Trophoblast cell (in vitro differentiated cells and primary cell): ENCODE measurements around the gene PARP3.
"Not testable (repeated sequence)": the region's sequence is repeated elsewhere in the genome, so short reads cannot be mapped to it uniquely, and the experiment has no call there.

Source experiments
- DNase-seq, 2 donors: peaks; one replicate each; pipeline ENCODE4 v3.0.0-alpha.2; 2016
- H2AFZ ChIP-seq: 2 replicates; pipeline ENCODE4 v1.6.1; 2013; ENCODE audit warnings: low read length, moderate library complexity, mild to moderate bottlenecking; ENCODE audit not compliant: insufficient read depth, poor library complexity
- H2AK5ac ChIP-seq: 2 replicates; pipeline ENCODE4 v1.6.1; 2013; ENCODE audit warnings: mild to moderate bottlenecking, low read length
- H2BK120ac ChIP-seq: 2 replicates; pipeline ENCODE4 v1.6.1; 2013; ENCODE audit warnings: low read length, mild to moderate bottlenecking, moderate library complexity; ENCODE audit not compliant: insufficient read depth, poor library complexity
- H2BK12ac ChIP-seq: 2 replicates; pipeline ENCODE4 v1.6.1; 2013; ENCODE audit warnings: mild to moderate bottlenecking, low read length, moderate library complexity
- H2BK5ac ChIP-seq: 2 replicates; pipeline ENCODE4 v1.6.1; 2013; ENCODE audit warnings: low read length, low read depth, moderate library complexity, mild to moderate bottlenecking; ENCODE audit not compliant: poor library complexity
- H3K14ac ChIP-seq: 2 replicates; pipeline ENCODE4 v1.6.1; 2013; ENCODE audit warnings: mild to moderate bottlenecking, low read length
- H3K18ac ChIP-seq: 2 replicates; pipeline ENCODE4 v1.6.1; 2013; ENCODE audit warnings: mild to moderate bottlenecking, low read length
- H3K23ac ChIP-seq: 2 replicates; pipeline ENCODE4 v1.6.1; 2013; ENCODE audit warnings: low read length
- H3K27ac ChIP-seq: 2 replicates; pipeline ENCODE4 v1.5.1; 2013; ENCODE audit warnings: low read depth, mild to moderate bottlenecking, inconsistent platforms, low read length, moderate library complexity
- H3K27me3 ChIP-seq: 2 replicates; pipeline ENCODE4 v1.6.1; 2013; ENCODE audit warnings: inconsistent platforms, mild to moderate bottlenecking, low read length, moderate library complexity; ENCODE audit not compliant: insufficient read depth
- H3K36me3 ChIP-seq, 2 experiments: 1 replicate in 1 of 2; 2 replicates in 1 of 2; pipeline ENCODE4 v1.6.1; 2013; ENCODE audit warnings: low read length in 2 of 2, mild to moderate bottlenecking in 2 of 2, moderate library complexity in 1 of 2; ENCODE audit not compliant: insufficient read depth in 2 of 2, control insufficient read depth in 1 of 2
- H3K4ac ChIP-seq: 2 replicates; pipeline ENCODE4 v1.6.1; 2013; ENCODE audit warnings: low read depth, mild to moderate bottlenecking, low read length, moderate library complexity
- H3K4me1 ChIP-seq, 2 experiments: 1 replicate in 1 of 2; 2 replicates in 1 of 2; pipeline ENCODE4 v1.6.1; 2013; ENCODE audit warnings: low read length in 2 of 2, mild to moderate bottlenecking in 2 of 2, moderate library complexity in 1 of 2; ENCODE audit not compliant: insufficient read depth in 2 of 2, control insufficient read depth in 1 of 2
- H3K4me2 ChIP-seq: 2 replicates; pipeline ENCODE4 v1.6.1; 2013; ENCODE audit warnings: inconsistent platforms, mild to moderate bottlenecking, low read length, moderate library complexity
- H3K4me3 ChIP-seq: 2 replicates; pipeline ENCODE4 v1.5.1; 2013; ENCODE audit warnings: mild to moderate bottlenecking, low read depth, low read length, inconsistent platforms
- H3K79me1 ChIP-seq: one replicate; pipeline ENCODE4 v1.6.1; 2013; ENCODE audit warnings: low read length
- H3K79me2 ChIP-seq: 2 replicates; pipeline ENCODE4 v1.6.1; 2013; ENCODE audit warnings: low read length, mild to moderate bottlenecking; ENCODE audit not compliant: control insufficient read depth, insufficient read depth, poor library complexity
- H3K9ac ChIP-seq: 2 replicates; pipeline ENCODE4 v1.6.1; 2013; ENCODE audit warnings: mild to moderate bottlenecking, low read length
- H3K9me3 ChIP-seq: 2 replicates; pipeline ENCODE4 v1.6.1; 2013; ENCODE audit warnings: low read depth, mild to moderate bottlenecking, control low read depth, inconsistent platforms, low read length; ENCODE audit not compliant: insufficient read depth
- H4K12ac ChIP-seq: 2 replicates; pipeline ENCODE4 v1.6.1; 2013; ENCODE audit warnings: low read depth, mild to moderate bottlenecking, low read length, moderate library complexity
- H4K8ac ChIP-seq: 2 replicates; pipeline ENCODE4 v1.6.1; 2013; ENCODE audit warnings: low read depth, mild to moderate bottlenecking, low read length, moderate library complexity
- H4K91ac ChIP-seq: one replicate; pipeline ENCODE4 v1.6.1; 2013; ENCODE audit warnings: low read depth, mild to moderate bottlenecking, low read length, moderate library complexity
- WGBS: extraction: QIAGEN DNeasy Blood & Tissue Kit; methylation state at CpG from one replicate; pipeline ENCODE4 v1.1.7; 2013; ENCODE audit warnings: missing lambda C conversion rate; ENCODE audit not compliant: insufficient read length, insufficient coverage; ENCODE audit errors: extremely low coverage; 5-methylcytosine and 5-hydroxymethylcytosine counted together

Gene PARP3

GRCh38 chr3:51897391-51897790 lies 44.8 kb upstream of the PARP3 start:
- Histone ChIP-seq H3K23ac (no peak overlapping the region), H3K27ac (no peak overlapping the region), H3K14ac (no peak overlapping the region), H3K9ac (no peak overlapping the region), H3K79me1 (no peaks in the 10 kb centered on the region), H3K36me3 (no peaks in the 10 kb centered on the region), H4K91ac (no peak overlapping the region), H3K4ac (no peak overlapping the region), H4K8ac (no peak overlapping the region), H2BK12ac (no peak overlapping the region), H4K12ac (no peak overlapping the region), H3K18ac (no peak overlapping the region), H3K4me2 (no peak overlapping the region), H3K4me3 (no peak overlapping the region), H3K27me3 (no peaks in the 10 kb centered on the region), H2BK5ac (no peak overlapping the region), H2AK5ac (no peak overlapping the region), H3K9me3 (peaks cover 8% of the 10 kb centered on the region), H3K4me1 (no peaks in the 10 kb centered on the region), H3K79me2 (no peaks in the 10 kb centered on the region), H2BK120ac (no peak overlapping the region), H2AFZ (no peak overlapping the region)
- DNase-seq, result no peak
- no CpG with 5 or more reads among the region's 15 CpGs for WGBS

GRCh38 chr3:51900043-51900442 lies 42.1 kb upstream of the PARP3 start:
- H3K79me2 ChIP-seq, H3K27me3 ChIP-seq, H2BK120ac ChIP-seq, H3K23ac ChIP-seq, DNase-seq, H3K9me3 ChIP-seq, H3K4me2 ChIP-seq, H3K4ac ChIP-seq, H3K4me1 ChIP-seq, H3K18ac ChIP-seq, H3K79me1 ChIP-seq, H3K36me3 ChIP-seq, H3K9ac ChIP-seq, H2AK5ac ChIP-seq, H4K91ac ChIP-seq, H2BK12ac ChIP-seq, H3K27ac ChIP-seq, H2BK5ac ChIP-seq, H3K4me3 ChIP-seq, H2AFZ ChIP-seq, H3K14ac ChIP-seq, H4K8ac ChIP-seq, H4K12ac ChIP-seq: not testable (repeated sequence)
- WGBS, result no CpG with 5 or more reads among the region's 7 CpGs

- H2BK12ac ChIP-seq, H3K4ac ChIP-seq, H3K9me3 ChIP-seq, H3K23ac ChIP-seq, H2BK5ac ChIP-seq, H3K9ac ChIP-seq, H3K36me3 ChIP-seq, H4K91ac ChIP-seq, H3K4me2 ChIP-seq, H4K8ac ChIP-seq, H3K18ac ChIP-seq, H3K4me1 ChIP-seq, H3K79me1 ChIP-seq, H3K27me3 ChIP-seq, H3K79me2 ChIP-seq, H2AK5ac ChIP-seq, H3K4me3 ChIP-seq, H4K12ac ChIP-seq, H2AFZ ChIP-seq, H3K27ac ChIP-seq, H2BK120ac ChIP-seq, H3K14ac ChIP-seq: not testable (repeated sequence)
- WGBS, result no CpG with 5 or more reads among the region's 7 CpGs
- peak in 1 of 2 donors; percentile 4 for DNase-seq
Observed at GRCh38 chr3:51902361-51902760, 39.8 kb upstream of the PARP3 start.

- Histone ChIP-seq H2BK5ac (no peak overlapping the region), H3K14ac (no peak overlapping the region), H2AFZ (no peak overlapping the region), H3K36me3 (no peaks in the 10 kb centered on the region), H3K79me1 (no peaks in the 10 kb centered on the region), H3K9ac (no peak overlapping the region), H3K4me2 (no peak overlapping the region), H3K27me3 (no peaks in the 10 kb centered on the region), H3K27ac (no peak overlapping the region), H4K12ac (no peak overlapping the region), H2BK12ac (no peak overlapping the region), H2BK120ac (no peak overlapping the region), H3K4ac (no peak overlapping the region), H3K4me3 (no peak overlapping the region), H3K18ac (no peak overlapping the region), H2AK5ac (no peak overlapping the region), H3K9me3 (peaks cover 7% of the 10 kb centered on the region), H3K4me1 (no peaks in the 10 kb centered on the region), H3K23ac (no peak overlapping the region), H4K8ac (no peak overlapping the region), H4K91ac (no peak overlapping the region), H3K79me2 (no peaks in the 10 kb centered on the region)
- no peak for DNase-seq
- WGBS, result no CpG with 5 or more reads among the region's 2 CpGs
Observed at GRCh38 chr3:51904034-51904823, 37.9 kb upstream of the PARP3 start.
